Epithelial cell of proximal tubule (primary cell): ENCODE data around the gene ZNF440. TPM values are rescaled to one million over a fixed set of nuclear protein-coding genes. Genes with fewer than 3 reads are reported as not detected.
"Not testable (repeated sequence)": the region's sequence is repeated elsewhere in the genome, so short reads cannot be mapped to it uniquely, and the experiment has no call there.

Experiments
- DNase-seq: peaks from one replicate; pipeline ENCODE4 v3.0.0-alpha.2; 2011; ENCODE audit warnings: low read depth
- H3K4me3 ChIP-seq: 2 replicates; pipeline ENCODE4 v1.5.1; 2011; ENCODE audit warnings: low read depth, mild to moderate bottlenecking, low read length
- total RNA-seq: library from RNA; depleted of rRNA; stranded (reverse); fragments of >200 nt; gene quantifications from 2 replicates; pipeline ENCODE4 v1.2.3, GENCODE V29; 2015
- TF ChIP-seq, protein P1 (sequence below): conservative IDR thresholded peaks from 2 replicates; pipeline ENCODE4 v1.5.1; 2012; ENCODE audit warnings: low read depth, mild to moderate bottlenecking, low read length

Gene ZNF440
- total RNA-seq, result 2.7 and 2.9 TPM in 2 replicates

DNA sequence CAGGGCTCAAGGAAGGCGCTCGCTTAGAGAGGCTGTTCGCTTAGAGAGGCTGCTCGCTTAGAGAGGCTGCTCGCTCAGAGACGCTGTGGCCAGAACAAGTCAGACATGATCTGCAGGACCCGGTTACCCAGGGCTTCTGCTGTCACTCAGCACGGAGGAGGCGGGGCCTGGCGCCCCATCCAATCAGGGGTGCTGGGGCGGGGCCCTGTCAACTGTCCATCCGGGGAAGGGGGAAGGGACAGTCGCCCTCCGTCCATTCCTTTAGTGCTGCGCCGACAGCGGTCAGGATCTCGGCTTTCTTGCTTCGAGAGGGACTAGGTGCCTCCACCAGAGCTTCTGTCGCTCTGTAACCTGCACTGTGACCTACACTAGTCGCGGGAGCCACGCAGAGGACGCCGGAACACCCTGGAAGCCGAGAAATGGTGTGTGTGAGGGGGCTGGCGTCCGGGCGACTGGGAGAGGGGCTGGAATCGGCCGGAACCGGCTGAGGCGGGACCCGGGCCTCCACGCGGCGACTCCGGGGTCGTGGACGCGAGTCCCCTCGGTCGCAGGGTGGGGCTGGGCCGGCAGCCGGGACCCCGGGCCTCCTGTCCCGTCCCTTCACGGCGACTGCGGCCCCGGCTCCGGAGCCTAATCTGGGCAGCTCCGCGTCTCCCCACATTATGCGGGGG, at the start of gene ZNF440:
Gene ZNF440, plus strand, starts transcription at position 245 of the 671 bp plus-strand sequence. Its CDS starts 175 bp downstream, at position 420.
- TF ChIP-seq, protein P1, sequence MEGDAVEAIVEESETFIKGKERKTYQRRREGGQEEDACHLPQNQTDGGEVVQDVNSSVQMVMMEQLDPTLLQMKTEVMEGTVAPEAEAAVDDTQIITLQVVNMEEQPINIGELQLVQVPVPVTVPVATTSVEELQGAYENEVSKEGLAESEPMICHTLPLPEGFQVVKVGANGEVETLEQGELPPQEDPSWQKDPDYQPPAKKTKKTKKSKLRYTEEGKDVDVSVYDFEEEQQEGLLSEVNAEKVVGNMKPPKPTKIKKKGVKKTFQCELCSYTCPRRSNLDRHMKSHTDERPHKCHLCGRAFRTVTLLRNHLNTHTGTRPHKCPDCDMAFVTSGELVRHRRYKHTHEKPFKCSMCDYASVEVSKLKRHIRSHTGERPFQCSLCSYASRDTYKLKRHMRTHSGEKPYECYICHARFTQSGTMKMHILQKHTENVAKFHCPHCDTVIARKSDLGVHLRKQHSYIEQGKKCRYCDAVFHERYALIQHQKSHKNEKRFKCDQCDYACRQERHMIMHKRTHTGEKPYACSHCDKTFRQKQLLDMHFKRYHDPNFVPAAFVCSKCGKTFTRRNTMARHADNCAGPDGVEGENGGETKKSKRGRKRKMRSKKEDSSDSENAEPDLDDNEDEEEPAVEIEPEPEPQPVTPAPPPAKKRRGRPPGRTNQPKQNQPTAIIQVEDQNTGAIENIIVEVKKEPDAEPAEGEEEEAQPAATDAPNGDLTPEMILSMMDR, result no peak
- no peak for DNase-seq

DNA sequence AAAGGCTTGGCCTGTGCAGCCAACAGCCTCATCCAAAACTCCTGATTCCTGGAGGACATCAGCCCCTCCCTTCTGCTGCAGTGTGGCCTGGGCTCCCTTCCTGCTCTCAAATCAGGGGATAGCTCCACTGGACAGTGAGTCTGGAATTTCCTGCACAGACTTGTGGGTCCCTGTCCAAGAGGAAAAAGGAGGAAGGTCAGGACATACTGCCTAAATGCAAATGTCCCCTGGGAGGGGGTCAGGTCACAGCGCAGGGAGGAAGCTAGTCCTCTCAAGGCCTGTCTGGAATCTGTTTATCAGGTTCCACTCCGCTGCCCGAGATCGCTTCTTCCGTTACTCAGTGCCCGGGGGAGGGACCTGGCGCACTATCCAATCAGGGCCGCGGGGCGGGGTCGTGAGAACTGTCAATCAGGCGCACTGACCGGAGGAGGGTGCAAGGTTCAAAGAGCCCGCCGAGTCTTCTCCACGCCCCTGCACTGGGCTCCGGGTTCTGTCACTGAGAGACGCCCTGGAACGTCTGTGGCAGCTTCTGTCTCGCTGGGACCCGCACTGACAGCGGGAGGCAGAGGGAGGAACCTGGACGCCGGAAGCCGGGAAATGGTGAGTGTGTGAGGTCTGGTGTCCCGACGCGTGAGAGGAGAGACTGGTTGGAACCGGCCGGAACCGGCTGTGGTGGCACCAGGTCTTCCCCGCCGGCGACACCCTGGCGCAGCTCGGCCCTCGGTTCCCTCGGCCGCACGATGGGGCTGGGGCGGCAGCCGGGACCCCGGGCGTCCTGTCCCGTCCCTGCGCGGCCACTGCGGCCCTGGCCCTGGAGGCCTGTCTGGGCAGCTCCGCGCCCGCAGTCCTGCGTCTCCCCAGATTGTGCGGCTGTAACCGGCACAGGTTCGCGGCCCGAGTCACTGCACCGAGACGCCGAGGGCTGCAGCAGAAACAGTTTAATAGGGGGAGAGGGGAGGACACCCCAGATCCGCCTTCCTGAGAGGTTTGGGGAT, 47.2 kb upstream of the ZNF440 start, which contains the start of gene ZNF441:
Gene ZNF441, plus strand, starts transcription at position 404 of the 995 bp plus-strand sequence. Its CDS starts 194 bp downstream, at position 598.
- TF ChIP-seq, protein P1, result no peak
- DNase-seq, result peak; percentile 74

More for the DNA sequence above, at the start of gene ZNF440:
- peak within 1 kb of the TSS; percentile 93 for H3K4me3 ChIP-seq

DNA sequence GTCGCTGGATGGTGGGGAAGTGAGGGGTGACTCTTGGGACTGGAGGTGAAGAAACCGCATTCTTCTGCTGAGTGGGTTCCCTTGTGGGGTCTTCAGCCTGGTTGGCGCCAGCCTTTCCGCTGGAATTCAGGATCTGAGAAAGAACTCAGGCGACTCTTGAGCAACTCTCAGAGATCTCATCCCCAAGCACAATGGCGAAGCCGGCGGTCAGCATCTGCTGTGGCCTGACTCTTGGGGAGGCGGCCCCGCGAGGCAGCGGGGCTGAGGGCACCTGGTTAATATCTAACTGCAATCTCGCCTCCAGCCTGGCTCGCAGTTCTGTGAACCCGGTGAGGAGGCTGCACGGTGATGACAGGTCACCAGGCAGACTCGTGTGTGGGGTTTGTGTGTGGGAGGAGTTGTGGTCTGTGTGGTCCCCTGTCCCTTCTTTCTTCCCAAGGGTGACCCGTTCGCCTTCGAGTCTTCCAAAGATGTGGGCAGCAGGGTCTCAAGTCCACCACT, 46.4 kb upstream of the ZNF440 start:
- peak overlapping the region; percentile 81 for H3K4me3 ChIP-seq
- TF ChIP-seq, protein P1, result no peak
- DNase-seq, result peak; percentile 36

More for the DNA sequence above, 47.2 kb upstream of the ZNF440 start, which contains the start of gene ZNF441:
- H3K4me3 ChIP-seq, result peak within 1 kb of the TSS; percentile 81

DNA sequence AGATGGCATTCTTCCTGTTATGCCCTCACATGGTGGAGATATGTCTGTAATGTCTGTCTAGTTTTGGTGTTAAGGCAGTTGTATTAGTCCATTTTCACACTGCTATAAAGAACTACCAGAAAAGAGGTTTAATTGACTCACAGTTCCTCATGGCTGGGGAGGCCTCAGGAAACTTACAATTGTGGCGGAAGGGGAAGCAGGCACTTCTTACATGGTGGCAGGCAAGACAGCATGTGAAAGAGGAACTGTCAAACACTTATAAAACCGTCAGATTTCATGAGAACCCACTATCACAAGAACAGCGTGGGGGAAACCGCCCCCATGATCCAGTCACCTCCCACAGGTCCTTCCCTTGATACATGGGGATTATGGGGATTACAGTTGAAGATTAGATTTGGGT, 44.1 kb upstream of the ZNF440 start:
- TF ChIP-seq, protein P1, result no peak
- no peak for DNase-seq

DNA sequence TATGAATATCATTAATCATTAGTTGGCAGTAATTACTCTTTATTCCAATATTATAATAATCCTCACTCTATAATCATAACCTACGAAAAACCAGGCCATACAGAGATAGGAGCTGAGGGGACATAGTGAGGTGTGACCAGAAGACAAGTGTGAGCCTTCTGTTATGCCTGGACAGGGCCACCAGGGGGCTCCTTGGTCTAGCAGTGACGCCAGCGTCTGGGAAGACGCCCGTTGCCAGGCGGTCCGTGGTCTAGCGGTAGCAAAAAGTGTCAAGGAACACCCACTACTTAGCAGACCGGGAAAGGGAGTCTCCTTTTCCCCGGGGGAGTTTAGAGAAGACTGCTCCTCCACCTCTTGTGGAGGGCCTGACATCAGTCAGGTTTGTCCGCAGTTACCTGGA, 42.6 kb upstream of the ZNF440 start:
- DNase-seq, H3K4me3 ChIP-seq: not testable (repeated sequence)

More for the DNA sequence above, 44.1 kb upstream of the ZNF440 start:
- no peak overlapping the region for H3K4me3 ChIP-seq

DNA sequence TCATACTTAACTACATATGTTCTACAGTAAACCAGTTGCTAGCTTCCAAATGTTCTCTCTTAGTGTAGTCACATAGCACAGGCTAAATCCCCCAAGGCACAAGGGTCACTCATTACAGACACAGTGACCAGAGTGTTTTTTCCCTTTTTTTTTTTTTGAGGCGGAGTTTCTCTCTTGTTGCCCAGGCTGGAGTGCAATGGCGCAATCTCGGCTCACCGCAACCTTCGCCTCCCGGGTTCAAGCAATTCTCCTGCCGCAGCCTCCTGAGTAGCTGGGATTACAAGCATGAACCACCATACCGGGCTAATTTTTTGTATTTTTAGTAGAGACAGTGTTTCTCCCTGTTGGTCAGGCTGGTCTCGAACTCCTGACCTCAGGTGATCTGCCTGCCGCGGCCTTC, 37.4 kb upstream of the ZNF440 start:
- DNase-seq, H3K4me3 ChIP-seq: not testable (repeated sequence)

DNA sequence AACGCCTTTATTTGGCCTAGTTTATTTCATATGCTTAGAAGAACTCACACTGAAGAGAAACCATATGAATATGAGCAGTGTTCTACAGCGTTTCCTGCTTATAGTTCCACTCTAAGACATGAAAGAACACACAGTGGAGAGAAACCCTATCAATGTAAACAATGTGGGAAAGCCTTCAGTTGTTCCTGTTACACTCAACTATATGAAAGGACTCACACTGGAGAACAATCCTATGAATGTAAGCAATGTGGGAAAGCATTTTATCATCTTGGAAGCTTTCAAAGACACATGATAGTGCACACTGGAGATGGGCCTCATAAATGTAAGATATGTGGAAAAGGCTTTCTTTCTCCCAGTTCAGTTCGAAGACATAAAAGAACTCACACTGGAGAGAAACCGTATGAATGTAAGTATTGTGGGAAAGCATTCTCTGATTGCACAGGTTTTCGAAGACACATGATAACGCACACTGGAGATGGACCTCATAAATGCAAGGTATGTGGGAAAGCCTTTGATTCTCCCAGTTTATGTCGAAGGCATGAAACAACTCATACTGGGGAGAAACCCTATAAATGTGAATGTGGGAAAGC, 33.5 kb upstream of the ZNF440 start:
- no peak overlapping the region for H3K4me3 ChIP-seq
- DNase-seq, result no peak
- TF ChIP-seq, protein P1, result no peak
